H9 (cell line): ENCODE data around the gene ZPR1. TPM values are rescaled to one million over a fixed set of nuclear protein-coding genes. Genes with fewer than 3 reads are reported as not detected.
A peak's percentile ranks its signal among the peaks of the same experiment; 100 is the strongest.

Experiments
- DNase-seq: peaks from one replicate; pipeline ENCODE4 v3.0.0-alpha.2; 2017
- H2AFZ ChIP-seq: one replicate; pipeline ENCODE4 v1.6.1; 2013; ENCODE audit warnings: mild to moderate bottlenecking, low read length, control low read depth, moderate library complexity
- H2AK5ac ChIP-seq: 2 replicates; pipeline ENCODE4 v1.6.1; 2013; ENCODE audit warnings: low read length, control low read depth, mixed read lengths; ENCODE audit not compliant: insufficient read length
- H2BK120ac ChIP-seq: one replicate; pipeline ENCODE4 v1.6.1; 2013; ENCODE audit warnings: low read depth, mild to moderate bottlenecking, low read length, control low read depth, inconsistent platforms; ENCODE audit not compliant: poor library complexity, severe bottlenecking
- H2BK12ac ChIP-seq: 2 replicates; pipeline ENCODE4 v1.6.1; 2013; ENCODE audit warnings: low read length, control low read depth, mixed read lengths, low read depth; ENCODE audit not compliant: insufficient read length
- H2BK15ac ChIP-seq: 2 replicates; pipeline ENCODE4 v1.6.1; 2013; ENCODE audit warnings: low read depth, low read length, control low read depth
- H2BK20ac ChIP-seq: one replicate; pipeline ENCODE4 v1.6.1; 2013; ENCODE audit warnings: low read depth, mild to moderate bottlenecking, low read length, control low read depth, inconsistent platforms; ENCODE audit not compliant: poor library complexity, severe bottlenecking
- H2BK5ac ChIP-seq: 2 replicates; pipeline ENCODE4 v1.6.1; 2013; ENCODE audit warnings: low read length, control low read depth, mixed read lengths; ENCODE audit not compliant: insufficient read length
- H3K14ac ChIP-seq: 2 replicates; pipeline ENCODE4 v1.6.1; 2013; ENCODE audit warnings: low read length, control low read depth; ENCODE audit not compliant: insufficient read depth
- H3K18ac ChIP-seq: 2 replicates; pipeline ENCODE4 v1.6.1; 2013; ENCODE audit warnings: low read depth, mild to moderate bottlenecking, mixed read lengths, low read length, control low read depth; ENCODE audit not compliant: insufficient read length
- H3K23ac ChIP-seq: 2 replicates; pipeline ENCODE4 v1.6.1; 2013; ENCODE audit warnings: low read length, control low read depth, mixed read lengths, low read depth; ENCODE audit not compliant: insufficient read length
- H3K23me2 ChIP-seq: 2 replicates; pipeline ENCODE4 v1.6.1; 2013; ENCODE audit warnings: low read depth, mild to moderate bottlenecking, mixed read lengths, low read length, control low read depth; ENCODE audit not compliant: insufficient read length, poor library complexity, severe bottlenecking
- H3K27ac ChIP-seq: 2 replicates; pipeline ENCODE4 v1.5.1; 2013; ENCODE audit warnings: low read length, control low read depth, mixed read lengths, low read depth; ENCODE audit not compliant: insufficient read length
- H3K27me3 ChIP-seq: 2 replicates; pipeline ENCODE4 v1.6.1; 2013; ENCODE audit warnings: low read length, control low read depth, inconsistent platforms; ENCODE audit not compliant: insufficient read depth
- H3K4ac ChIP-seq: 2 replicates; pipeline ENCODE4 v1.6.1; 2013; ENCODE audit warnings: low read depth, mild to moderate bottlenecking, control low read depth, inconsistent platforms, low read length, moderate library complexity
- H3K4me1 ChIP-seq: 2 replicates; pipeline ENCODE4 v1.6.1; 2013; ENCODE audit warnings: low read length, control low read depth, inconsistent platforms; ENCODE audit not compliant: insufficient read depth
- H3K4me2 ChIP-seq: 2 replicates; pipeline ENCODE4 v1.6.1; 2013; ENCODE audit warnings: low read length, control low read depth, mixed read lengths; ENCODE audit not compliant: insufficient read length, insufficient read depth
- H3K56ac ChIP-seq: 2 replicates; pipeline ENCODE4 v1.6.1; 2013; ENCODE audit warnings: low read depth, mild to moderate bottlenecking, mixed read lengths, low read length, control low read depth; ENCODE audit not compliant: insufficient read length
- H3K79me1 ChIP-seq: 2 replicates; pipeline ENCODE4 v1.6.1; 2013; ENCODE audit warnings: low read depth, mild to moderate bottlenecking, moderate library complexity, low read length, control low read depth, inconsistent platforms; ENCODE audit not compliant: insufficient read depth, poor library complexity, severe bottlenecking
- H3K79me2 ChIP-seq: 2 replicates; pipeline ENCODE4 v1.6.1; 2013; ENCODE audit warnings: low read length, control low read depth, inconsistent platforms; ENCODE audit not compliant: insufficient read depth
- H3K9ac ChIP-seq: 2 replicates; pipeline ENCODE4 v1.6.1; 2013; ENCODE audit warnings: low read length, control low read depth, mixed read lengths; ENCODE audit not compliant: insufficient read length; ENCODE audit errors: extremely low read depth
- H3K9me3 ChIP-seq: one replicate; pipeline ENCODE4 v1.6.1; 2013; ENCODE audit warnings: low read depth, low read length, inconsistent platforms; ENCODE audit not compliant: control insufficient read depth
- H3T11ph ChIP-seq: one replicate; pipeline ENCODE4 v1.6.1; 2013; ENCODE audit warnings: mild to moderate bottlenecking, low read length, control low read depth, inconsistent platforms
- H4K20me1 ChIP-seq: one replicate; pipeline ENCODE4 v1.6.1; 2013; ENCODE audit not compliant: control insufficient read depth, insufficient read length, insufficient read depth
- H4K5ac ChIP-seq: 2 replicates; pipeline ENCODE4 v1.6.1; 2013; ENCODE audit warnings: low read depth, mild to moderate bottlenecking, mixed read lengths, low read length, control low read depth; ENCODE audit not compliant: insufficient read length
- H4K8ac ChIP-seq: replicated peaks from 2 replicates; pipeline ENCODE4 v1.6.1; 2013; ENCODE audit warnings: low read length, control low read depth, mixed read lengths, low read depth; ENCODE audit not compliant: insufficient read length
- H4K91ac ChIP-seq: 2 replicates; pipeline ENCODE4 v1.6.1; 2013; ENCODE audit warnings: low read depth, mild to moderate bottlenecking, moderate library complexity, mixed read lengths, low read length, control low read depth; ENCODE audit not compliant: insufficient read length
- H3K27ac Mint-ChIP-seq, 3 experiments: 2 replicates in 2 of 3; 3 replicates in 1 of 3; pipeline ENCODE4 v1.8.0; 2020 to 2021; ENCODE audit warnings: mixed read lengths in 3 of 3, mild to moderate bottlenecking in 1 of 3, moderate library complexity in 1 of 3
- H3K27me3 Mint-ChIP-seq: 2 replicates; pipeline ENCODE4 v1.8.0; 2021; ENCODE audit warnings: low read depth, mild to moderate bottlenecking, moderate library complexity, mixed read lengths
- H3K36me3 Mint-ChIP-seq, 3 experiments: 2 replicates in 2 of 3; 3 replicates in 1 of 3; pipeline ENCODE4 v1.8.0; 2020 to 2021; ENCODE audit warnings: low read depth in 3 of 3, mixed read lengths in 3 of 3; ENCODE audit not compliant: insufficient read depth in 1 of 3
- H3K4me1 Mint-ChIP-seq, 2 experiments: 2 replicates each; pipeline ENCODE4 v1.8.0; 2020; ENCODE audit warnings: mixed read lengths in 2 of 2
- H3K4me3 Mint-ChIP-seq, 2 experiments: 2 replicates in 1 of 2; 3 replicates in 1 of 2; pipeline ENCODE4 v1.8.0; 2020 to 2021; ENCODE audit warnings: mild to moderate bottlenecking in 2 of 2, mixed read lengths in 2 of 2, moderate library complexity in 1 of 2
- H3K9me3 Mint-ChIP-seq, 2 experiments: 2 replicates in 1 of 2; 3 replicates in 1 of 2; pipeline ENCODE4 v1.8.0; 2020; ENCODE audit warnings: mild to moderate bottlenecking in 2 of 2, mixed read lengths in 2 of 2, moderate library complexity in 1 of 2
- WGBS: extraction: QIAGEN DNeasy Blood & Tissue Kit; methylation state at CpG from one replicate; pipeline ENCODE4 v1.1.7; 2013; ENCODE audit warnings: missing lambda C conversion rate, low lambda C conversion rate, mixed read lengths; ENCODE audit not compliant: insufficient read length; ENCODE audit errors: extremely low coverage; 5-methylcytosine and 5-hydroxymethylcytosine counted together
- total RNA-seq: library from RNA; stranded (reverse); gene quantifications from 2 replicates; pipeline ENCODE4 v1.2.1, GENCODE V29; 2021
- TF ChIP-seq, protein P1 (sequence below): fragments of 200-600 bp; sonication (generic); conservative IDR thresholded peaks from 3 replicates; pipeline ENCODE4 v1.8.0; 2021; ENCODE audit warnings: antibody characterized with exemption, mild to moderate bottlenecking

Gene ZPR1
- total RNA-seq, 1 experiment from 2014 or later, result 82.0 TPM

DNA sequence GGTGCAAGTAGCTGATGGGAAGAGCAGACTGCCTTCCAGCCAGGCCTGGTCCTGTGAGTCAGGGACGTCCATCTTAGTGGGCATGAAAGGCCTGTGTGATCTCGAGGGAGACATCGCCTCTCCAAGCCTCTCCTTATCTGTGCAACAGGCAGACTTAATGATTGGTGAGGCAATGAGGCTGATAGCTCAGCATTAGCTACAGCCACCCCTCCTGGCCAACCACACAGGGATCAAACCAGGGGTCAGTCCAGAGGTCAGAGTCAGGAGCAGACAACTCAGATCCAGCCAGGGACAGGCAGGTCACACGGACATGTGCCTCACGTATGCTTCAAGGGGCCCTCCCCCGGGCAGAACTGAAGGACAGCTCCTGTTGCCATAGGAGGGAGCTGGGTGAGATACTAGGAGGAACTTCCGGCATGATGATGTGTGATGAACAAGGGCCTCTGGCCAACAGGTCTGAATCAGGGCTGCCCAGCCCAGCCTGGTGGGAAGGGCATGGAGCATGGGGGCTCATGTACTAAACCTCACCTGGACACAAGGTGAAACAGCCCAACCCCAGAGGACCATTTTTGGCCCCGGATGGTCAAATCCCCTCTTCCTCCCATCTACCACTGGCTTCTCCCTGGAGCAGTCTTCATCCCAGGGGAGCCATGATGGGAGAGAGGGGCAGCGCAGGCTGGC is 39.1 kb upstream of the ZPR1 start:
- Mint-ChIP-seq H3K4me1 (peaks cover 5 to 12% of the 10 kb centered on the region in 2 experiments), H3K4me3 (no peak overlapping the region), H3K27ac (peak overlapping the region in 1 of 3 experiments; percentile 47; a peak in 1 of 7 replicates), H3K9me3 (peaks cover under 1 to 5% of the 10 kb centered on the region in 2 experiments; a peak in 2 of 5 replicates), H3K36me3 (no peaks in the 10 kb centered on the region), H3K27me3 (peaks cover 12% of the 10 kb centered on the region)
- Histone ChIP-seq H4K8ac (no peak overlapping the region), H3K23ac (no peak overlapping the region), H3K14ac (no peak overlapping the region), H4K91ac (no peak overlapping the region), H3K27ac (no peak overlapping the region), H3T11ph (no peak overlapping the region), H2BK5ac (no peak overlapping the region), H3K79me2 (no peaks in the 10 kb centered on the region), H3K4me1 (no peaks in the 10 kb centered on the region; the same call in 1 of the 2 replicates), H3K4me2 (no peak overlapping the region), H2AK5ac (no peak overlapping the region), H2BK120ac (no peak overlapping the region), H3K9me3 (no peaks in the 10 kb centered on the region), H2BK12ac (no peak overlapping the region), H3K18ac (no peak overlapping the region), H3K23me2 (no peaks in the 10 kb centered on the region), H4K20me1 (no peaks in the 10 kb centered on the region), H2BK15ac (no peak overlapping the region), H2AFZ (no peak overlapping the region), H2BK20ac (no peak overlapping the region), H3K9ac (no peak overlapping the region), H3K56ac (no peak overlapping the region), H3K27me3 (no peaks in the 10 kb centered on the region), H3K79me1 (no peaks in the 10 kb centered on the region), H3K4ac (no peak overlapping the region), H4K5ac (no peak overlapping the region)
- no peak for DNase-seq
- TF ChIP-seq, protein P1, sequence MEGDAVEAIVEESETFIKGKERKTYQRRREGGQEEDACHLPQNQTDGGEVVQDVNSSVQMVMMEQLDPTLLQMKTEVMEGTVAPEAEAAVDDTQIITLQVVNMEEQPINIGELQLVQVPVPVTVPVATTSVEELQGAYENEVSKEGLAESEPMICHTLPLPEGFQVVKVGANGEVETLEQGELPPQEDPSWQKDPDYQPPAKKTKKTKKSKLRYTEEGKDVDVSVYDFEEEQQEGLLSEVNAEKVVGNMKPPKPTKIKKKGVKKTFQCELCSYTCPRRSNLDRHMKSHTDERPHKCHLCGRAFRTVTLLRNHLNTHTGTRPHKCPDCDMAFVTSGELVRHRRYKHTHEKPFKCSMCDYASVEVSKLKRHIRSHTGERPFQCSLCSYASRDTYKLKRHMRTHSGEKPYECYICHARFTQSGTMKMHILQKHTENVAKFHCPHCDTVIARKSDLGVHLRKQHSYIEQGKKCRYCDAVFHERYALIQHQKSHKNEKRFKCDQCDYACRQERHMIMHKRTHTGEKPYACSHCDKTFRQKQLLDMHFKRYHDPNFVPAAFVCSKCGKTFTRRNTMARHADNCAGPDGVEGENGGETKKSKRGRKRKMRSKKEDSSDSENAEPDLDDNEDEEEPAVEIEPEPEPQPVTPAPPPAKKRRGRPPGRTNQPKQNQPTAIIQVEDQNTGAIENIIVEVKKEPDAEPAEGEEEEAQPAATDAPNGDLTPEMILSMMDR, result no peak
- no CpG with 5 or more reads among the region's 9 CpGs for WGBS
